GM21825 (cell line): ENCODE results near the gene GALNT9.

Experiments
- ATAC-seq: cut with Tn5 transposase; IDR thresholded peaks from one replicate; pipeline ENCODE4 v1.9.1; 2021; ENCODE audit warnings: mild to moderate bottlenecking, moderate library complexity; ENCODE audit not compliant: unreplicated experiment

Gene GALNT9

GRCh38 chr12:132327336-132328171, 1.8 kb downstream of the GALNT9 start:
- no peak for ATAC-seq

GRCh38 chr12:132326646-132327045, 2.7 kb downstream of the GALNT9 start:
- no peak for ATAC-seq

GRCh38 chr12:132325733-132326130, 3.7 kb downstream of the GALNT9 start:
- no peak for ATAC-seq

- ATAC-seq = no peak
These were observed 4.3 kb downstream of the GALNT9 start for GRCh38 chr12:132324841-132325732.

GRCh38 chr12:132324173-132324572, 5.2 kb downstream of the GALNT9 start:
- ATAC-seq = no peak

GRCh38 chr12:132323171-132324010, 6.0 kb downstream of the GALNT9 start:
- ATAC-seq = no peak

GRCh38 chr12:132322206-132323132, 6.9 kb downstream of the GALNT9 start:
- no peak for ATAC-seq

- no peak for ATAC-seq
These were observed 7.9 kb downstream of the GALNT9 start for GRCh38 chr12:132321321-132322118.

- no peak for ATAC-seq
These were observed 8.6 kb downstream of the GALNT9 start for GRCh38 chr12:132320767-132321211.

GRCh38 chr12:132319991-132320570, 9.3 kb downstream of the GALNT9 start:
- ATAC-seq = no peak

- ATAC-seq = no peak
These were observed 9.9 kb downstream of the GALNT9 start for GRCh38 chr12:132319359-132319950.

GRCh38 chr12:132318618-132319033, 10.8 kb downstream of the GALNT9 start:
- no peak for ATAC-seq

GRCh38 chr12:132318135-132318534, 11.3 kb downstream of the GALNT9 start:
- no peak for ATAC-seq

- no peak for ATAC-seq
These were observed 12.0 kb downstream of the GALNT9 start for GRCh38 chr12:132317233-132317938.

GRCh38 chr12:132316497-132317232, 12.7 kb downstream of the GALNT9 start:
- ATAC-seq = no peak

- ATAC-seq = no peak
These were observed 13.4 kb downstream of the GALNT9 start for GRCh38 chr12:132315951-132316350.

GRCh38 chr12:132315507-132315906, 13.9 kb downstream of the GALNT9 start:
- ATAC-seq = no peak
